GM18861 (cell line): ENCODE results near the gene TM4SF4.

ENCODE experiments used
- ATAC-seq: cut with Tn5 transposase; IDR thresholded peaks from one replicate; pipeline ENCODE4 v1.9.1; 2021; ENCODE audit not compliant: unreplicated experiment

Gene TM4SF4

GRCh38 chr3:149547413-149547812 is 72.9 kb downstream of the TM4SF4 start:
- ATAC-seq: no peak

GRCh38 chr3:149547954-149548668 is 73.6 kb downstream of the TM4SF4 start:
- no peak for ATAC-seq

- no peak for ATAC-seq
Observed at GRCh38 chr3:149548669-149549065, 74.2 kb downstream of the TM4SF4 start.

- no peak for ATAC-seq
Observed at GRCh38 chr3:149551500-149551899, 77.0 kb downstream of the TM4SF4 start.

GRCh38 chr3:149552700-149553099 is 78.2 kb downstream of the TM4SF4 start:
- no peak for ATAC-seq
